ENCODE measurements around the gene TNFSF12. TPM values are rescaled to one million over a fixed set of nuclear protein-coding genes. Genes with fewer than 3 reads are reported as not detected.

The TNFSF12 gene
- total and polyA plus RNA-seq, 8 donors: 11.0 to 27.7 (median 14.1) TPM

- Histone ChIP-seq H3K27ac (peak overlapping the region in 2 of 4 donors; percentile 28 to 78), H3K4me3 (peak overlapping the region in 1 of 4 donors; percentile 15), H3K36me3 (peaks cover 16 to 25% (median 24%) of the 10 kb centered on the region in 3 donors), H3K9me3 (no peaks in the 10 kb centered on the region), H3K4me1 (peaks cover 10 to 38% (median 11%) of the 10 kb centered on the region in 3 donors), H3K27me3 (no peaks in the 10 kb centered on the region)
- DNase-seq (peak in 1 of 6 donors; percentile 32), ATAC-seq (no peak), FAIRE-seq (no peak)
- TF ChIP-seq, protein P1, sequence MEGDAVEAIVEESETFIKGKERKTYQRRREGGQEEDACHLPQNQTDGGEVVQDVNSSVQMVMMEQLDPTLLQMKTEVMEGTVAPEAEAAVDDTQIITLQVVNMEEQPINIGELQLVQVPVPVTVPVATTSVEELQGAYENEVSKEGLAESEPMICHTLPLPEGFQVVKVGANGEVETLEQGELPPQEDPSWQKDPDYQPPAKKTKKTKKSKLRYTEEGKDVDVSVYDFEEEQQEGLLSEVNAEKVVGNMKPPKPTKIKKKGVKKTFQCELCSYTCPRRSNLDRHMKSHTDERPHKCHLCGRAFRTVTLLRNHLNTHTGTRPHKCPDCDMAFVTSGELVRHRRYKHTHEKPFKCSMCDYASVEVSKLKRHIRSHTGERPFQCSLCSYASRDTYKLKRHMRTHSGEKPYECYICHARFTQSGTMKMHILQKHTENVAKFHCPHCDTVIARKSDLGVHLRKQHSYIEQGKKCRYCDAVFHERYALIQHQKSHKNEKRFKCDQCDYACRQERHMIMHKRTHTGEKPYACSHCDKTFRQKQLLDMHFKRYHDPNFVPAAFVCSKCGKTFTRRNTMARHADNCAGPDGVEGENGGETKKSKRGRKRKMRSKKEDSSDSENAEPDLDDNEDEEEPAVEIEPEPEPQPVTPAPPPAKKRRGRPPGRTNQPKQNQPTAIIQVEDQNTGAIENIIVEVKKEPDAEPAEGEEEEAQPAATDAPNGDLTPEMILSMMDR (IDR thresholded peaks at IDR 0.05): no peak
- 80 to 84% methylated on average over 23 of the region's 23 CpGs for WGBS, 2 donors
- intact Hi-C loops (cut with DNase I): loop anchor here in 1 of 3 donors (10.0 kb wide), 1 partner anchor 226 kb away; the partner anchor contains the start of genes KCTD11 and TMEM95
Observed at GRCh38 chr17:7580604-7581575, 32.0 kb downstream of the TNFSF12 start.

- DNase-seq: peak in 3 of 6 donors; percentile 63 to 88 (median 74)
- ATAC-seq: no peak
- H3K36me3 ChIP-seq: peaks cover 6 to 8% (median 7%) of the 10 kb centered on the region in 3 donors
- H3K4me1 ChIP-seq: peaks cover 10 to 29% (median 11%) of the 10 kb centered on the region in 3 donors
- WGBS, 2 donors: 84 to 86% methylated on average over 33 to 36 of the region's 36 CpGs
- H3K27me3 ChIP-seq: no peaks in the 10 kb centered on the region
- H3K9me3 ChIP-seq: no peaks in the 10 kb centered on the region
- peak overlapping the region; percentile 86 to 97 (median 95) for H3K27ac ChIP-seq
- TF ChIP-seq, protein P1 (IDR thresholded peaks at IDR 0.05): no peak
- intact Hi-C loops (cut with DNase I): loop anchor here in 1 of 3 donors (10.0 kb wide), 1 partner anchor 228 kb away; the partner anchor contains the start of genes KCTD11 and TMEM95
- no peak for FAIRE-seq
- peak overlapping the region in 3 of 4 donors; percentile 32 to 52 (median 48) for H3K4me3 ChIP-seq
Observed at GRCh38 chr17:7582396-7583252, 33.8 kb downstream of the TNFSF12 start.

GRCh38 chr17:7583253-7584109, 34.6 kb downstream of the TNFSF12 start, which contains the start of gene MPDU1:
Gene MPDU1, plus strand, starts transcription at chr17:7583852. Its CDS starts 11 bp downstream, at chr17:7583863.
- intact Hi-C loops (cut with DNase I): loop anchor here in 1 of 3 donors (10.0 kb wide), 1 partner anchor 229 kb away; the partner anchor contains the start of genes KCTD11 and TMEM95
- peak; percentile 70 for FAIRE-seq

More at GRCh38 chr17:7583253-7584109, 34.6 kb downstream of the TNFSF12 start, which contains the start of gene MPDU1:
- Histone ChIP-seq H3K4me3 (peak within 1 kb of the TSS; percentile 32 to 52 (median 47)), H3K36me3 (no peaks in the 10 kb centered on the region), H3K9me3 (no peaks in the 10 kb centered on the region), H3K27ac (peak within 1 kb of the TSS; percentile 86 to 97 (median 95)), H3K4me1 (peaks cover 10 to 27% (median 11%) of the 10 kb centered on the region in 3 donors), H3K27me3 (no peaks in the 10 kb centered on the region)
- DNase-seq (peak; percentile 96 to 99 (median 96)), ATAC-seq (peak; percentile 88 to 92 (median 92))
- WGBS, 2 donors: 11 to 13% methylated on average over 68 to 69 of the region's 69 CpGs
- TF ChIP-seq, protein P1 (IDR thresholded peaks at IDR 0.05): no peak

All from pancreas (tissue), 10 donors.